Gastrocnemius medialis (tissue), 4 donors: ENCODE data around the gene YWHAB. TPM values are rescaled to one million over a fixed set of nuclear protein-coding genes. Genes with fewer than 3 reads are reported as not detected.
"Not testable (repeated sequence)": the region's sequence is repeated elsewhere in the genome, so short reads cannot be mapped to it uniquely, and the experiment has no call there.

ENCODE experiments used
- ATAC-seq, 2 donors: fragments of 150-250 bp; one replicate each; pipeline ENCODE4 v1.9.1; 2016
- DNase-seq, 2 donors: peaks; one replicate each; pipeline ENCODE4 v3.0.0-alpha.2; 2019
- H3K27ac ChIP-seq, 4 donors: fragments of 200-600 bp; sonication (generic); 1 replicate in 1 of 4; 2 replicates in 3 of 4; pipeline ENCODE4 v1.5.1; 2016 to 2018; ENCODE audit warnings: mild to moderate bottlenecking in 2 of 4, moderate library complexity in 1 of 4
- H3K27me3 ChIP-seq, 3 donors: fragments of 200-600 bp; sonication (generic) in 2 of 3; 1 replicate in 1 of 3; 2 replicates in 2 of 3; pipeline versions ENCODE4 v1.5.1 to v1.6.0; 2016 to 2019; ENCODE audit warnings: mild to moderate bottlenecking in 1 of 3, moderate library complexity in 1 of 3
- H3K36me3 ChIP-seq, 2 donors: fragments of 200-600 bp; sonication (generic) in 1 of 2; one replicate each; pipeline ENCODE4 v1.5.1; 2017 to 2018
- H3K4me1 ChIP-seq, 2 donors: fragments of 200-600 bp; sonication (generic) in 1 of 2; one replicate each; pipeline ENCODE4 v1.5.1; 2016 to 2017; ENCODE audit warnings: mild to moderate bottlenecking in 2 of 2
- H3K4me3 ChIP-seq, 4 donors: fragments of 200-600 bp; sonication (generic) in 3 of 4; 1 replicate in 1 of 4; 2 replicates in 3 of 4; pipeline ENCODE4 v1.5.1; 2016 to 2019; ENCODE audit warnings: mild to moderate bottlenecking in 2 of 4
- H3K9me3 ChIP-seq, 3 donors: fragments of 200-600 bp; sonication (generic) in 2 of 3; 1 replicate in 1 of 3; 2 replicates in 2 of 3; pipeline ENCODE4 v1.5.1; 2016 to 2019
- CTCF ChIP-seq, 5 experiments: fragments of 450-650 bp in 3 of 5; fragments of 200-600 bp in 2 of 5; sonication (generic) in 2 of 5; IDR thresholded peaks in 4 of 5; conservative IDR thresholded peaks in 1 of 5; 1 replicate in 4 of 5; 2 replicates in 1 of 5; pipeline ENCODE4 v1.5.1; 2016 to 2019; ENCODE audit warnings: antibody characterized with exemption in 5 of 5, mild to moderate bottlenecking in 3 of 5, moderate library complexity in 3 of 5
- POLR2A ChIP-seq, 2 donors: fragments of 450-650 bp; IDR thresholded peaks; one replicate each; pipeline ENCODE4 v1.6.1; 2017; ENCODE audit warnings: antibody characterized with exemption in 2 of 2, mild to moderate bottlenecking in 2 of 2, moderate library complexity in 2 of 2
- in situ Hi-C, 4 donors: fragments of 200-750 bp; cut with MboI; loops; one replicate each; pipeline versions ENCODE4 v1.15.0 to v1.8.0; 2017; ENCODE audit warnings: low sequenced_read_pairs in 4 of 4
- intact Hi-C: fragments of 100-400 bp; cut with DNase I; formaldehyde crosslinking; loops from one replicate; pipeline ENCODE4 v1.15.1; 2023; ENCODE audit warnings: low total_unique reads
- total RNA-seq, 4 donors: library from RNA; depleted of rRNA; stranded (reverse); fragments of >200 nt; gene quantifications; one replicate each; pipeline versions ENCODE4 v1.1.0 to v1.2.3, GENCODE V29; 2016

The YWHAB gene
- total RNA-seq, 4 donors from 2014 or later = 73.2 to 77.9 (median 75.2) TPM

GRCh38 chr20:44862286-44862685 lies 23.2 kb upstream of the YWHAB start:
- Histone ChIP-seq H3K36me3 (no peaks in the 10 kb centered on the region), H3K4me3 (no peak overlapping the region), H3K9me3 (no peaks in the 10 kb centered on the region), H3K27me3 (no peaks in the 10 kb centered on the region), H3K4me1 (peaks cover 6 to 10% of the 10 kb centered on the region in 2 donors), H3K27ac (peak overlapping the region in 3 of 4 donors; percentile 18 to 47 (median 43))
- intact Hi-C loops (no loop called here), in situ Hi-C loops (loop anchor here in 3 of 4 donors (10.0 kb wide), 2 partner anchors 117 to 177 kb away; partner anchors contain the start of gene KCNK15 (in 2 of the 3))
- DNase-seq (no peak), ATAC-seq (no peak)
- no peak for TF ChIP-seq CTCF (IDR thresholded peaks at IDR 0.05 in 4 of 5, conservative IDR thresholded peaks at IDR 0.05 in 1 of 5)
- no peak for TF ChIP-seq POLR2A (IDR thresholded peaks at IDR 0.05)

GRCh38 chr20:44863365-44864084 lies 22.0 kb upstream of the YWHAB start:
- H3K36me3 ChIP-seq, DNase-seq, H3K4me3 ChIP-seq, H3K27me3 ChIP-seq, H3K27ac ChIP-seq, H3K9me3 ChIP-seq, intact Hi-C loops, ATAC-seq: not testable (repeated sequence)
- H3K4me1 ChIP-seq = peaks cover 6 to 15% of the 10 kb centered on the region in 2 donors
- in situ Hi-C loops = loop anchor here in 3 of 4 donors (10.0 kb wide), 2 partner anchors 119 to 179 kb away; partner anchors contain the start of gene KCNK15 (in 2 of the 3)

GRCh38 chr20:44864493-44864892 lies 21.0 kb upstream of the YWHAB start:
- H3K27ac ChIP-seq, DNase-seq, H3K4me3 ChIP-seq, intact Hi-C loops, ATAC-seq, H3K36me3 ChIP-seq, H3K9me3 ChIP-seq, H3K27me3 ChIP-seq: not testable (repeated sequence)
- in situ Hi-C loops = loop anchor here in 3 of 4 donors (10.0 kb wide), 2 partner anchors 120 to 180 kb away; partner anchors contain the start of gene KCNK15 (in 2 of the 3)
- H3K4me1 ChIP-seq = peaks cover 6 to 15% of the 10 kb centered on the region in 2 donors

- H3K27me3 ChIP-seq = no peaks in the 10 kb centered on the region
- no peaks in the 10 kb centered on the region for H3K9me3 ChIP-seq
- peak overlapping the region in 1 of 4 donors; percentile 25 for H3K4me3 ChIP-seq
- no peak overlapping the region for H3K27ac ChIP-seq
- DNase-seq = no peak
- TF ChIP-seq CTCF (IDR thresholded peaks at IDR 0.05 in 4 of 5, conservative IDR thresholded peaks at IDR 0.05 in 1 of 5) = no peak
- TF ChIP-seq POLR2A (IDR thresholded peaks at IDR 0.05) = no peak
- no peaks in the 10 kb centered on the region for H3K36me3 ChIP-seq
- intact Hi-C loops (loop anchor here (1.0 to 5.0 kb wide), 3 partner anchors 65 to 180 kb away; no protein-coding TSS in a partner anchor), in situ Hi-C loops (loop anchor here (5.0 to 10.0 kb wide), 4 partner anchors 122 to 185 kb away; partner anchors contain the start of gene KCNK15 (in 2 of the 4))
- H3K4me1 ChIP-seq = peaks cover 2 to 12% of the 10 kb centered on the region in 2 donors
- ATAC-seq = no peak
Observed at GRCh38 chr20:44866703-44867335, 18.7 kb upstream of the YWHAB start.

- no peak for TF ChIP-seq CTCF (IDR thresholded peaks at IDR 0.05 in 4 of 5, conservative IDR thresholded peaks at IDR 0.05 in 1 of 5)
- no peak for TF ChIP-seq POLR2A (IDR thresholded peaks at IDR 0.05)
- ATAC-seq = no peak
- no peak for DNase-seq
- H3K4me3 ChIP-seq = no peak overlapping the region
- H3K27me3 ChIP-seq = no peaks in the 10 kb centered on the region
- H3K36me3 ChIP-seq = no peaks in the 10 kb centered on the region
- peaks cover 0 to 6% of the 10 kb centered on the region in 2 donors for H3K4me1 ChIP-seq
- H3K9me3 ChIP-seq = no peaks in the 10 kb centered on the region
- in situ Hi-C loops (loop anchor here (5.0 to 10.0 kb wide), 4 partner anchors 125 to 187 kb away; partner anchors contain the start of gene KCNK15 (in 2 of the 4)), intact Hi-C loops (loop anchor here (5.0 kb wide), 2 partner anchors 67 to 182 kb away; no protein-coding TSS in a partner anchor)
- H3K27ac ChIP-seq = no peak overlapping the region
Observed at GRCh38 chr20:44869471-44869870, 16.0 kb upstream of the YWHAB start.

- H3K4me3 ChIP-seq, H3K9me3 ChIP-seq, DNase-seq, H3K27me3 ChIP-seq, in situ Hi-C loops, H3K36me3 ChIP-seq, ATAC-seq, H3K27ac ChIP-seq: not testable (repeated sequence)
- H3K4me1 ChIP-seq = peaks cover 16 to 19% of the 10 kb centered on the region in 2 donors
- intact Hi-C loops = loop anchor here (10.0 kb wide), 1 partner anchor 668 kb away; the partner anchor contains the start of gene OSER1
Observed at GRCh38 chr20:44882360-44882759, 3.1 kb upstream of the YWHAB start.
